GM19455 (cell line): Measurements from ENCODE around the gene ACOX3.
A peak's percentile ranks its signal among the peaks of the same experiment; 100 is the strongest.
"Not testable (repeated sequence)": the region's sequence is repeated elsewhere in the genome, so short reads cannot be mapped to it uniquely, and the experiment has no call there.

Experiments
- ATAC-seq: cut with Tn5 transposase; IDR thresholded peaks from one replicate; pipeline ENCODE4 v1.9.1; 2021; ENCODE audit not compliant: unreplicated experiment

The ACOX3 gene

GRCh38 chr4:8407756-8408155, 32.8 kb downstream of the ACOX3 start:
- ATAC-seq = no peak

- ATAC-seq = no peak
Measured at GRCh38 chr4:8407316-8407715, 33.2 kb downstream of the ACOX3 start.

- not testable (repeated sequence) for ATAC-seq
Measured at GRCh38 chr4:8406887-8407286, 33.6 kb downstream of the ACOX3 start.

GRCh38 chr4:8405516-8405875, 35.0 kb downstream of the ACOX3 start:
- no peak for ATAC-seq

- ATAC-seq = no peak
Measured at GRCh38 chr4:8404791-8405515, 35.6 kb downstream of the ACOX3 start.

GRCh38 chr4:8403976-8404375, 36.5 kb downstream of the ACOX3 start:
- no peak for ATAC-seq

- ATAC-seq = no peak
Measured at GRCh38 chr4:8403173-8403753, 37.3 kb downstream of the ACOX3 start.

- no peak for ATAC-seq
Measured at GRCh38 chr4:8402640-8403039, 37.9 kb downstream of the ACOX3 start.

GRCh38 chr4:8402181-8402597, 38.3 kb downstream of the ACOX3 start:
- ATAC-seq = no peak

- no peak for ATAC-seq
Measured at GRCh38 chr4:8401665-8402064, 38.9 kb downstream of the ACOX3 start.

GRCh38 chr4:8400632-8401325, 39.7 kb downstream of the ACOX3 start:
- no peak for ATAC-seq

- ATAC-seq = no peak
Measured at GRCh38 chr4:8399298-8399697, 41.2 kb downstream of the ACOX3 start.

GRCh38 chr4:8398347-8398746, 42.2 kb downstream of the ACOX3 start:
- no peak for ATAC-seq

- no peak for ATAC-seq
Measured at GRCh38 chr4:8396762-8397406, 43.6 kb downstream of the ACOX3 start.

GRCh38 chr4:8395504-8396296, 44.8 kb downstream of the ACOX3 start:
- ATAC-seq = no peak

GRCh38 chr4:8394806-8395205, 45.7 kb downstream of the ACOX3 start:
- no peak for ATAC-seq

- no peak for ATAC-seq
Measured at GRCh38 chr4:8394061-8394519, 46.4 kb downstream of the ACOX3 start.

GRCh38 chr4:8393593-8394038, 46.9 kb downstream of the ACOX3 start:
- ATAC-seq = no peak

GRCh38 chr4:8392591-8393190, 47.8 kb downstream of the ACOX3 start:
- ATAC-seq = no peak

- peak; percentile 61 for ATAC-seq
Measured at GRCh38 chr4:8391972-8392371, 48.6 kb downstream of the ACOX3 start.
